GM12874 (cell line): Measurements from ENCODE around the gene KDM4C.

Source experiments
- CTCF ChIP-seq: IDR thresholded peaks from 2 replicates; pipeline ENCODE4 v1.5.1; 2011; ENCODE audit warnings: low read depth, mild to moderate bottlenecking, control low read depth, low read length, moderate library complexity; ENCODE audit not compliant: insufficient read depth

The KDM4C gene

GRCh38 chr9:6782345-6782744 lies 24.6 kb downstream of the KDM4C start:
- TF ChIP-seq CTCF: no peak

- TF ChIP-seq CTCF: no peak
These were observed 25.2 kb downstream of the KDM4C start for GRCh38 chr9:6782981-6783380.

- no peak for TF ChIP-seq CTCF
These were observed 26.0 kb downstream of the KDM4C start for GRCh38 chr9:6783753-6784152.

GRCh38 chr9:6785682-6786081 lies 27.9 kb downstream of the KDM4C start:
- no peak for TF ChIP-seq CTCF

DNA sequence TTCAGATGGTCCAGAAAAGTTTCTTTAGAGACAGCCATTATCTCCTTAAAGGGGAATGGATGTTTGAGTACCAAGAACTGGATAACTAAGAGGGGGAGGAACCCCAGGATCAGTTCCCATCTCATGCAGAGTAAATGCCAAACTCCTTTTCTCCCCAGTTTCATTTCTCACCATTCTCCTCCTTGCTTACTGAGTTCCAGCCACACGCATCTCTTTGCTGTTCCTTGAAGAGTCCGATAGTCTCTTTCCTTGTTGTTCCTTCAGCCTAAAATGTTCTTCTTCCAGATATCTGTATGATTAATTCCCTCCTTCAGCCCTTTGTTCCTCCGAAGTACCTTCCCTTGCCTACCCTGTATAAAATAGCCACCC lies 30.0 kb downstream of the KDM4C start:
- TF ChIP-seq CTCF: no peak

DNA sequence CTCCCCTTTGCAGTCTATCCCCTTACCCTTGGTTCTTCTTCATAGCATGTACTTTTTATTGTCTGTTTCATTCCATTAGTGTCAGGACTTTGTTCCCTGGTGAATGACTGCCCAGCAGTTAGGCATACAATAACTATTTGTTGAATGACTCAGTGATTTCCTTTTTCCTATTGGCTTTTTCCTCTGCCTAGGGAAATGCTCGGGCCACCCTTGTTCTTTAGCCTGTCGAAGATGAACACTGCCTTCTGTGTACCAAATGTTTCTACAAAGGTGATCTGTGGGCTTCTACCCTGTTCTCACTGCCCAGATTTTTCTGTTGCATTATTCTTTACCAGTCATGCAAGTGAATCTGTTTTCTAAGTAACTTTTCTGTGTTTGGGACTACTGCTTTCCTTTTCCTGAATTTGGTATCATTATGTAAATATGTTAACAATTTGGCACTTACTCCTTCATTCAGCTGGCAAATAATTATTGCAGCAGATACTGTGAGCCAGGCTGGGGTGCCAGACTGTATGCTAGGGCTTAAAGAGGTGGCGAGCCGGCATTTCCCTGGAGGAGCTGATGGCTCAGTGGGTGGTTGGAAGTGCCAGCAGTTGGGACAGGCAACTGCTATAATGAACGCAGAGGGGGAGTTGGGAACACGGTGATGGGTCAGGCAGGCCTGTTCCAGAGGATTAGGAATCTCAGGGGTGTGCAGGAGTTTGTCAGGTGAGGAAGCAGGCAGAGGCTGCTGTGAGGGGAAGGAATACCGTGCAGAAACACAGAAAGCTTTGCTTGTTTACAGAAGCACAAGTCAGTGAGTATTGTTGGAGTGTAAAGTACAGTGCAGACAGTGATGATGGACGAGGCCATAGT lies 30.6 kb downstream of the KDM4C start:
- no peak for TF ChIP-seq CTCF

GRCh38 chr9:6790866-6791265 lies 33.1 kb downstream of the KDM4C start:
- no peak for TF ChIP-seq CTCF
